ENCODE results near the gene RNF40. TPM values are rescaled to one million over a fixed set of nuclear protein-coding genes. Genes with fewer than 3 reads are reported as not detected.

Gene RNF40
- total and polyA plus RNA-seq, 2 of the 8 experiments (the other 6 are each of a cell fraction or from before 2014, with no cell fraction given) = 38.5 to 68.7 TPM

DNA sequence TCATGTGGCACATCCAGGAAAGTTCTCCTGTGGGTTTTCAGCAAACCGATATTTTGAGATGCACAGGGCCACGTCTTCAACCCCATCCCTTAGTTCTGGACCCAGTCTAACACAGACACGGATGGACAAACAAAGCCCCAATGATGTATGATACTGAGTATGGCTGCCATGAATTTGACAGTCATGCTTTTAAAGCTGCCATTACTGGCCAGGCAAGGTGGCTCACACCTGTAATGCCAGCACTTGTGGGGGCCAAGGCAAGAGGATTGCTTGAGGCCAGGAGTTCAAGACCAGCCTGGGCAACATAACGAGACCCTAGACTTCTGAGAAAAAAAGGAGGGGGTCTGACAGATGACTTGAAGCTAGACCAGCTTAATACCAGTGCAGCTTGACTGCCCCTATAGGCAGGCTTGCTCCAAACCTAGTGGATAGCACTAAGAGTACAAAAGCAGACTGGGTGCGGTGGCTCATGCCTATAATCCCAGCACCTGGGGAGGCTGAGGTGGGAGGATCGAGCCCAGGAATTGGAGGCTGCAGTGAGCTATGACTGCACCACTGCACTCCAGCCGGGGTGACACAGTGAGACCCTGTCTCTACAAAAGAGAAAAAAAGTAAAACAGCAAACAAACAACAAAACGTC lies 35.7 kb downstream of the RNF40 start:
- no peaks in the 10 kb centered on the region for H3K23me2 ChIP-seq (ENCODE audit: low read depth, low read length)
- H3K79me1 ChIP-seq (ENCODE audit: low read depth, low read length) = no peaks in the 10 kb centered on the region
- H3K4me1 ChIP-seq (replicated peaks in 1 of 4; ENCODE audit: control insufficient read depth in 3 of 4, insufficient read depth in 4 of 4, low read length in 3 of 4) = no peaks in the 10 kb centered on the region
- WGBS, 2 experiments (ENCODE audit: extremely low coverage in 1 of 2, insufficient coverage in 1 of 2, insufficient read length in 1 of 2, insufficient replicate concordance in 2 of 2, low coverage in 1 of 2, low lambda C conversion rate in 2 of 2, missing lambda C conversion rate in 1 of 2) = 81% methylated on average over 8 of the region's 8 CpGs; no CpG with 5 or more reads in 1 of the 2 experiments
- H3K27ac ChIP-seq (ENCODE audit: low read depth, low read length) = no peak overlapping the region
- H4K91ac ChIP-seq (replicated peaks; ENCODE audit: insufficient read length, low read length) = no peak overlapping the region
- no peaks in the 10 kb centered on the region for H3K79me2 ChIP-seq (ENCODE audit: control insufficient read depth in 1 of 2, insufficient read depth in 2 of 2, low read length in 2 of 2)
- H3K56ac ChIP-seq (replicated peaks; ENCODE audit: insufficient read length, low read depth, low read length) = no peak overlapping the region
- H2BK12ac ChIP-seq (ENCODE audit: low read depth, low read length) = no peak overlapping the region
- no peak overlapping the region for H3K14ac ChIP-seq (ENCODE audit: insufficient read length)
- H2BK5ac ChIP-seq (ENCODE audit: low read depth, low read length) = no peak overlapping the region
- H2BK20ac ChIP-seq (ENCODE audit: low read length) = no peak overlapping the region
- H3K23ac ChIP-seq (ENCODE audit: insufficient read length) = no peak overlapping the region
- no peak overlapping the region for H4K8ac ChIP-seq (ENCODE audit: extremely low read depth, insufficient read depth, low read length)
- TF ChIP-seq RAD21 (IDR thresholded peaks at IDR 0.05 in 1 of 2, conservative IDR thresholded peaks at IDR 0.05 in 1 of 2; ENCODE audit: low read depth in 2 of 2, low read length in 2 of 2) = peak in 1 of 2 experiments; percentile 29; a peak in 1 of 4 replicates
- TF ChIP-seq, protein P1, sequence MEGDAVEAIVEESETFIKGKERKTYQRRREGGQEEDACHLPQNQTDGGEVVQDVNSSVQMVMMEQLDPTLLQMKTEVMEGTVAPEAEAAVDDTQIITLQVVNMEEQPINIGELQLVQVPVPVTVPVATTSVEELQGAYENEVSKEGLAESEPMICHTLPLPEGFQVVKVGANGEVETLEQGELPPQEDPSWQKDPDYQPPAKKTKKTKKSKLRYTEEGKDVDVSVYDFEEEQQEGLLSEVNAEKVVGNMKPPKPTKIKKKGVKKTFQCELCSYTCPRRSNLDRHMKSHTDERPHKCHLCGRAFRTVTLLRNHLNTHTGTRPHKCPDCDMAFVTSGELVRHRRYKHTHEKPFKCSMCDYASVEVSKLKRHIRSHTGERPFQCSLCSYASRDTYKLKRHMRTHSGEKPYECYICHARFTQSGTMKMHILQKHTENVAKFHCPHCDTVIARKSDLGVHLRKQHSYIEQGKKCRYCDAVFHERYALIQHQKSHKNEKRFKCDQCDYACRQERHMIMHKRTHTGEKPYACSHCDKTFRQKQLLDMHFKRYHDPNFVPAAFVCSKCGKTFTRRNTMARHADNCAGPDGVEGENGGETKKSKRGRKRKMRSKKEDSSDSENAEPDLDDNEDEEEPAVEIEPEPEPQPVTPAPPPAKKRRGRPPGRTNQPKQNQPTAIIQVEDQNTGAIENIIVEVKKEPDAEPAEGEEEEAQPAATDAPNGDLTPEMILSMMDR (IDR thresholded peaks at IDR 0.05; ENCODE audit: control extremely low read depth in 1 of 3, insufficient read depth in 1 of 3, low read depth in 1 of 3, low read length in 3 of 3) = peak in 2 of 3 experiments; percentile 26 to 54; a peak in 2 of 4 replicates
- no peak for TF ChIP-seq RBBP5 (IDR thresholded peaks at IDR 0.05; ENCODE audit: borderline replicate concordance, low read depth, low read length)
- H4K5ac ChIP-seq (ENCODE audit: insufficient read length, low read depth, low read length) = no peak overlapping the region
- no peak overlapping the region for H3K9ac ChIP-seq (replicated peaks in 1 of 4; ENCODE audit: extremely low read depth in 1 of 4, low read depth in 3 of 4, low read length in 3 of 4)
- no peak overlapping the region for H3K18ac ChIP-seq (ENCODE audit: extremely low read depth, low read length)
- H2BK15ac ChIP-seq (ENCODE audit: low read length) = no peak overlapping the region
- H3K4me2 ChIP-seq (ENCODE audit: insufficient read depth in 1 of 2, low read depth in 2 of 2, low read length in 2 of 2) = no peak overlapping the region
- FAIRE-seq (no peak), DNase-seq (ENCODE audit: low read depth in 1 of 2, low spot score in 2 of 2) (no peak)
- H3K27me3 ChIP-seq (replicated peaks in 1 of 4; ENCODE audit: control insufficient read depth in 3 of 4, extremely low read depth in 1 of 4, insufficient read depth in 3 of 4, low read length in 3 of 4) = peaks cover 0 to 4% (median under 1%) of the 10 kb centered on the region in 4 experiments; a peak in 5 of 7 replicates
- H4K20me1 ChIP-seq (replicated peaks in 1 of 2; ENCODE audit: control insufficient read depth in 1 of 2, insufficient read depth in 2 of 2, low read length in 2 of 2) = no peaks in the 10 kb centered on the region
- no peak overlapping the region for H3K4me3 ChIP-seq (ENCODE audit: extremely low read depth in 1 of 4, insufficient read depth in 2 of 4, low read depth in 3 of 4, low read length in 4 of 4)
- ChIA-PET POLR2A (ENCODE audit: partially characterized antibody) (interaction anchor here (0.8 to 2.2 kb wide), 6 partner anchors 8 to 20 kb away, joined by 3 to 9 read pairs (median 4); partner anchors contain the start of gene ZNF629), CTCF (ENCODE audit: partially characterized antibody) (interaction anchor here (0.6 to 1.7 kb wide), 12 partner anchors 8 to 981 kb away, joined by 3 to 5 read pairs (median 3); no protein-coding TSS in a partner anchor)
- no peak overlapping the region for H3K4ac ChIP-seq (replicated peaks; ENCODE audit: insufficient read length, low read depth, low read length)
- no peak overlapping the region for H2AK5ac ChIP-seq (ENCODE audit: low read depth, low read length)
- H3K36me3 ChIP-seq (ENCODE audit: control insufficient read depth in 2 of 4, insufficient read depth in 4 of 4, low read length in 3 of 4) = no peaks in the 10 kb centered on the region
- no peak overlapping the region for H2AFZ ChIP-seq (ENCODE audit: low read length)
- H2BK120ac ChIP-seq (replicated peaks; ENCODE audit: low read depth, low read length) = no peak overlapping the region
- no peaks in the 10 kb centered on the region for H3K9me3 ChIP-seq (ENCODE audit: insufficient read depth in 2 of 2, low read depth in 1 of 2, low read length in 1 of 2)

Measured in H1 (cell line).